SU-DHL-6 (cell line): ENCODE results near the gene RPL7A.

Experiments
- CTCF ChIP-seq: fragments of 200-600 bp; sonication (generic); IDR thresholded peaks from one replicate; pipeline ENCODE4 v1.5.1; 2017; ENCODE audit warnings: antibody characterized with exemption, mild to moderate bottlenecking, low read length, moderate library complexity; ENCODE audit not compliant: insufficient read depth, poor library complexity, severe bottlenecking
- EZH2phosphoT487 ChIP-seq: fragments of 200-600 bp; sonication (generic), shearing (Covaris generic); conservative IDR thresholded peaks from 2 replicates; pipeline ENCODE4 v1.6.1; 2018; ENCODE audit warnings: mild to moderate bottlenecking, antibody characterized with exemption, low read length, moderate library complexity, mixed read lengths

GRCh38 chr9:133348718-133349573, 928 bp downstream of the RPL7A start:
- TF ChIP-seq CTCF: no peak
- no peak for TF ChIP-seq EZH2phosphoT487
